Kasumi-1 (cell line): ENCODE measurements around the gene STEAP1B.

Experiments
- DNase-seq, 2 experiments: peaks; one replicate each; lab custom pipeline; 2025; lab: John Stamatoyannopoulos, UW

The STEAP1B gene

GRCh38 chr7:22400150-22400814 is 99.7 kb downstream of the STEAP1B start:
- DNase-seq, result no peak

GRCh38 chr7:22399546-22399945 is 100.4 kb downstream of the STEAP1B start:
- no peak for DNase-seq

GRCh38 chr7:22399091-22399490 is 100.9 kb downstream of the STEAP1B start:
- no peak for DNase-seq

GRCh38 chr7:22397981-22398380 is 102.0 kb downstream of the STEAP1B start:
- no peak for DNase-seq

DNA sequence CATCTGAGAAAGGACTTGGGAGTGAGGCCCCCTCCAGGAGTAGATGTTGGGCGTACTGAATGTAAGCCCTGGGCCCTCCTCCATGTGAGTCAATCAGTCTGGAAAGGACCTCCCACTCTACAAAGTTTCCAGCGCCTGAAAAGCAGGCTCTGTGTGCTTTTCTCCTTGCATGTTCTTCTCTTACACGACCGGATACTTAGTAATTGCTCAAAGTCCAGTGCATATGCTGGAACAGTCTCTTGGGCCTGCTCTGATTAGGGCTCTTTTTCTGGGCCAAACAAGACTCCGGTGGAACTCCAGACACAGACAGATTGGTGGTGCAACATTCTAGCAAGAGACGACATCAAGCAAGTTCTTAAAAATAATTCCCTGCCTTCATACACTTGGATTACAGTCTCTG is 104.8 kb downstream of the STEAP1B start:
- DNase-seq, result no peak

- no peak for DNase-seq
Measured at GRCh38 chr7:22394739-22395138, 105.2 kb downstream of the STEAP1B start.

DNA sequence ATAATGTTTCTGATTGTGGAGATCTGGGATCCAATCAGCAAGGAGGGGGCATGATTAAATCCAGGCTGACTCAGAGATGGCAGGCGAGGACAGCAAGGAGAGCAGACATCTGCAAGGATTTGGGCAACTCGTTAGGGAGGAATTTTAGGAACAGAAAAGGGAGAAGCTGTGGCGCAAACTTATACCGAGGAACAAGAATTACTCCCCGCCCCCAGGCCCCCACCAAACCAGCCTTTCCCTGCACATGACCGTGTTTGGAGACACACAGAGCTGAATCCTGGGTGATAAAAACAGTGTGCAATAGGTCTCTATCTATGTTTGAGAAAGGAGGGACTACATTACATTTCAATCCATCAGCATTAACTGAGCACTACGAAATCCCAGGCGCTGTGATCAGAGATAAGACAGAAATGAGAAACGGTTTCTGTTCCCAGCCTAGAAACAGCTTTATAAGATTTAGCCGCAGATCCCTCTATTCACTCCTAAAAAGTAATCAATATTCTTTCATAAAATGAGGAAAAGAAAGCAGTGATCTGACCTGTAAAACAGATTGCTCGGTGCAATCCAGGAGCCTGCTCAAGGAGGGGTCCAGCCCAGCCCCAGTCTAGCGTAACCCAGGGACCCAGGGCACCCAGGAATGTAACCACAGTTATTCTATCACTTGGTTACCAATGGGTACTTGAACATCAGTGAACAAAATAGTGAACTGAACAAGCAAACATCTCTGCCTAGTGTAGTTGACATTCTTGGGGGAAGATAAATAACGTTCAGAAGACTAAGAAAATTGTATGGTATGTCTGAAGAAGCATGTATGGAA is 105.9 kb downstream of the STEAP1B start:
- DNase-seq, result no peak

DNA sequence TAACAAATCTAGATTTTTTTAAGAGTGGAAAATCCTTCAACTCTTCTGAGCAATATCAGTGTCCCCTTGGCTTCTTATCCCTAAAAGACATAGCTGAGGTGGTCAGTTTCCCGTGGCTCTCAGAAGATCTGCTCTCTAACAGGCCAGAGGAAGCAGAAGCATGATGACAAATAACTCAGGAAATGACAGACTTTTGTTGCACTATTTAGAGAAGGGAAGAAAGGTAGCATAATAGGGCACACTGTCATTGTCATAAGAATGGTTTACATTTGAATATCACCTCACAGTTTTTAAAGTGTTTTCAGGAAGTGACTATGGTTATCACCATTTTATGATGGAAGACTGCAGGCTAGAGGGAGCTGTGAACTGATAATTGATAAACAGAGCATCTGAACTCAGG is 109.5 kb downstream of the STEAP1B start:
- no peak for DNase-seq

DNA sequence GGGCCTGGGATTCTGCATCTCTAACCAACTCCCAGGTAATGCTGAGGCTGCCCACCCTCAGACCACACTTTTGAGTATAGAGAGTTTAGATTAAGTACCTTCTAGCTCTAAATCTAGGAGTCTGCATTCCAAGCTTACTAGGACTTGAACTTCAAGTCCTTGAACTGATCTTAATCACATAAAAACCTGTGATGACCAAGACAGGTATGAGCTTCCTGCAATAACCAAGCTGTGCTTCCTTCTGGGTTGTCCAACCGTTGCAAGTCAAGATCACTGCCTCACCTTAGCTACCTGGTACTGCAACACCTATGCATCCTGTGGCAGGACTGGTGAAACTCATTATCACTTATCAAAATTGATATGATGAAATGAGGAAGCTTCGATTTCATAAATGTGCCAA is 110.1 kb downstream of the STEAP1B start:
- DNase-seq, result no peak

DNA sequence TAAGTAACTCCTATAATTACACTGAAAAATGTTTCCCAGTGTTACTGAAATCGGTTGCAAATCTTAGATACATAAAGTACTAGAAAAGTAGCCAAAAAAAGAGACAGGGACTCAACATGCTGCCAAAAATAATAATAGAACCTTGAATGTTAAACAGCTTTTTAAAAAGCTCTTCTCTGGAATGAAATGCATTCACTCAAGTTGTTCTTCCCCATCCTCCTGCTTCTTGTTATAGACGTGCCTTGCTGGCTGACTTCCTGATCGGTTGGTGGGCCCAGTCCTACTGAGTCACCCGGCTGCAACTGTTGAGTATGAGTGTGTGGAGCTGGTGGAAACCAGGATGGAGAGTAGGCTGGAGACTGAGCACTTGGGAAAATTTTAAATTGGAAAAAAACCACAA is 112.4 kb downstream of the STEAP1B start:
- DNase-seq, result no peak

- DNase-seq, result no peak
Measured at GRCh38 chr7:22386865-22387264, 113.1 kb downstream of the STEAP1B start.

DNA sequence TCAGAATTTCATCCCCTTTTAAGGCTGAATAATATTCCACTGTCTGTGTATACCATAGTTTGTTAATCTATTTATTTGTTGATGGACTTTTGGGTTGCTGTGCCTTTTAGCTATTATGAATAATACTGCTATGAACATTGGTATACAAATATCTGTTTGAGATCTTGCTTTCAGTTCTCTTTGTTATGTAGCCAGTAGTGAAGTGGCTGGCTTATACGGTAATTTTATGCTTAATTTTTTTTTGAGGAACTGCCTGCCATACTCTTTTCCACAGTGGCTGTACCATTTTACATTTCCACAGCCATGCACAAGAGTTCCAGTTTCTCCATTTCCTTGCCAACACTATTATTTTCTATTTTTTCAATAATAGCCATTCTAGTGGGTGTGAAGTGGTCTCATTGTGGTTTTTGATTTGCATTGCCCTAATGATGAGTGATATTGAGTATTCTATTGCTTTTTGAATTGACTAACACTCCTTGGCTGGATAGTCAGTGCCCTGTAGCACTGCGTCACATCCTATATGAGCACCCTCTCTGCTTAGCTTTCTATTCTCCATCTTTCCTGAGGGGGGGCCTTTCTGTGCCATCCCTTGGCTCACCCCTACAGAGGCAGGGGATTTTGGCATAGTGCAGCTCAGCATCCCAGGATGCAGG is 113.7 kb downstream of the STEAP1B start:
- DNase-seq, result no peak

- no peak for DNase-seq
Measured at GRCh38 chr7:22385326-22385725, 114.7 kb downstream of the STEAP1B start.

DNA sequence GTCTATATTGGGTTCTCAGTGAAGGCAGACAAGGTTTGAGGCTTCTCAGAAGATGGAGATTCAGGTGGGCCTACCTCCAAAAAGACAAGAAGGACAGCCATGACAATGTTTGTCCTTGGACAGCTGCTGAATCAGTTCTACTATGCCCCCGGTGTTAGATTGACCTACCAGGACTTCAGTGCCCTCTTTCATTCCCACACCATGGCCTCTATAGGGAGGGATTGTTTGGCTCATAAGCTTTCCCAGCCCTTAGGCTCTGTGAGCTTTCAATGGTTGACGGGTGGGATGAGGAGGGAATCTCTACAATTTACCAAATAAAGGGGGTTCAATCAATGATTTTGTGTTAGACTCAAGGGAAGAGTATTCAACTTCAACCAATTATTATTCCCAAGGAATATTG is 119.7 kb downstream of the STEAP1B start:
- no peak for DNase-seq

- no peak for DNase-seq
Measured at GRCh38 chr7:22378199-22378980, 121.6 kb downstream of the STEAP1B start.

DNA sequence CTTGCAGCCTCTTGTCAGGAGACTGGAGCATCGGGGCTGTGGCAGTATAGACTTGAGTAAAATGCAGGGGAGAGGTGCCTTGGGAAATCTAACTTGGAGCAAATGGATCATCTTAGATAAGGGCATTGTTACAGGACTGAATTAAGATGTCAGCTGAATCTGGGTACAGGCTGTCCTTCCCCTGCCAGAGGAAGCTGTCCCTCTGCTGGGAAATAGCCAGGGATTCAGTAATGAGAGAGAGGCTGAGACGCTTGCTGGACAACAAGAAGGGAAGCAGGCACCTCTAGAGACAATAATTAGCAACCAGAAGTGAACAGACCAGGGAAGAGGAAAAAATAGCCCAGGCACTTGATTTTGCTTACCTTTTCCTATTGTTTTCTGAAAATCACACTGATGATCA is 122.3 kb downstream of the STEAP1B start:
- no peak for DNase-seq

DNA sequence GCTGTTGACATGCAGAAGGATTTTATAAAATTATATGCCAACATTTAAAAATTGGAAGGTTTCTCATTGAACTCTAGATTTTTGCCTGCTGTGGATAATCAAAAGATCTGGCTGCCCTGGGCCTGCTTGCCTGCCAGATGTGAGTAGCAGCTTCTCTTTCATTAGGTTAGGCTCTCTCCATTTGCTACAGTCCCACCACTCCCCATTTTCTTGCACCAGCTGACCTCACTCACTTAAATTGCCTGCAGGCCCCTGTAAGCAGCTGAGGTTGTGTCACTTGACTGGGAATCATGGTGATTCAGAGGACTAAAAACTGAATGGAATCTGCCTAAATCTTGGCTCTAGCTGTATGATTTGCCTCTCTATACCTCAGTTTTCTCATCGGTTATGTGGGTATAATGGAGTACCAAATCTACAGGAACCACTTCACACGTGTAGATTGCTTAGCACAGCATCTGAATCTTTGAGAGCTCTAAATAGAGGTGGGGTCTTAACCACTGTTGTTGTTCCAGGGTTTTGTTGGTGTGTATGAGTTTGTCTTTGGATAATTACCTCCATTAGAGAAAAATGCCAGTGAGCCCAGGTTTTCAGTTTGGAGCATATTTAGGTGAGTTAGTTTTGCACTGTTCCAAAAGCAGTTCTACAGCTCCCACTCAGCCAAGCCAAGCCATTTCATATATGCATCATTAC is 124.5 kb downstream of the STEAP1B start:
- DNase-seq, result no peak

DNA sequence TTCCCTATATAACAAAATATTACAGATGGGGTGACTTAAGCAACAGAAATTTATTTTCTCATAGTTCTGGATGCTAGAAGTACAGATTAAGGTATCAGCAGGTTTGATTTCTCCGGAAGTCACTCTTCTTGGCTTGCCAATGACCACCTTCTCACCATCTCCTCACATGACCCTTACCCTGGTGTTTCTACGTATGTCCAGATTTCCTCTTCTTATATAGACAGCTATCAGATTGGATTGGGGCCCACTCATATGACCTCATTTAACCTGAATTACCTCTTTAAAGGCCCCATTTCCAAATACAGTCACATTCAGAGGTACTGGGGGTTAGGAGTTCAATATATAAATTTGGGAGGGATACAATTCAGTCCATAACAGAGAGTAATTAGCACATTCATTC is 126.1 kb downstream of the STEAP1B start:
- no peak for DNase-seq

GRCh38 chr7:22373388-22373787 is 126.6 kb downstream of the STEAP1B start:
- no peak for DNase-seq

- DNase-seq, result no peak
Measured at GRCh38 chr7:22372863-22373262, 127.1 kb downstream of the STEAP1B start.

DNA sequence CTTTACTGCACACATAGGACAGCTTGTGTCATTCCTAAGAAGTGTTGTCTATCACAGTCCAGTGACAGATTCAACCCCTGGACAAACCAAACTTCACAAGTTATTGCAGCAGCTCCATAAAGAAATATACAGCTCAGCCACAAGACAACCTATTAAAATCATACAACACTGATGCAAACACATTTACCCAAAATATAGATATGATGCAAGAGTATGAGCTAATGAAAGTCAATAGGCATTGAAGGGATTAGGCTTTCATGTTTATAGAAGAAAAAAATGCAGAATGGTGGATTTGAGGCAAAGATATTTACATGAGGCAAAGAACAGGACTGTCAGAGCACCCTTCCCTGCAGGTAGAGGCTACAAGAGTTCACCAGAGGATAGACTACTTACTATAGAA is 128.1 kb downstream of the STEAP1B start:
- no peak for DNase-seq
